NCI-H2029 (cell line): Measurements from ENCODE around the gene SMARCB1.

Experiments used
- DNase-seq: peaks from one replicate; lab custom pipeline; 2025; lab: John Stamatoyannopoulos, UW

SMARCB1 gene

DNA sequence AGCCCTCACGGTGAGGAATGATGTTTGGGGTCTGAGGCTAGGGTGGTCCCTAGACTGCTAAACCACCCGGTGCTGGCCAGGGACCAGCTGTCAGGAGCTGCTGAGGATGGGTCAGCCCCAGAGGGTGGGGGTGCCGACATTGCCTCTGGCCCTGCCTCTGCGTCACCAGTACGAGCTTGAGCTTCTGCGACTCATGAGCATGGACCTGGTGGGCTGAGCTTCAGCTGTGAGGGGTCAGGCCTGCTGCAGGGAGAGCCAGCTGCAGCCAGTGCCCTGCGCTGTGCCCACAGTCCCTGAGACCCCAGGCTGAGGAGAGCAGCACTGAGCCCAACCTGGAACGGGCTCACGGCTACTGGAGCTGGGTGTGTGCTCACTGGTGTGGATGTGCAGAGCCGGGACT lies 45.0 kb downstream of the SMARCB1 start:
- DNase-seq: no peak

GRCh38 chr22:23832226-23833016 lies 45.7 kb downstream of the SMARCB1 start:
- DNase-seq: no peak

GRCh38 chr22:23833017-23833751 lies 46.4 kb downstream of the SMARCB1 start:
- DNase-seq: no peak

- no peak for DNase-seq
These were observed 47.1 kb downstream of the SMARCB1 start for GRCh38 chr22:23833911-23834317.

- no peak for DNase-seq
These were observed 47.6 kb downstream of the SMARCB1 start for GRCh38 chr22:23834406-23834792.

GRCh38 chr22:23834793-23835483 lies 48.2 kb downstream of the SMARCB1 start:
- no peak for DNase-seq

- DNase-seq: no peak
These were observed 48.8 kb downstream of the SMARCB1 start for GRCh38 chr22:23835484-23836144.

- no peak for DNase-seq
These were observed 49.5 kb downstream of the SMARCB1 start for GRCh38 chr22:23836281-23836680.

DNA sequence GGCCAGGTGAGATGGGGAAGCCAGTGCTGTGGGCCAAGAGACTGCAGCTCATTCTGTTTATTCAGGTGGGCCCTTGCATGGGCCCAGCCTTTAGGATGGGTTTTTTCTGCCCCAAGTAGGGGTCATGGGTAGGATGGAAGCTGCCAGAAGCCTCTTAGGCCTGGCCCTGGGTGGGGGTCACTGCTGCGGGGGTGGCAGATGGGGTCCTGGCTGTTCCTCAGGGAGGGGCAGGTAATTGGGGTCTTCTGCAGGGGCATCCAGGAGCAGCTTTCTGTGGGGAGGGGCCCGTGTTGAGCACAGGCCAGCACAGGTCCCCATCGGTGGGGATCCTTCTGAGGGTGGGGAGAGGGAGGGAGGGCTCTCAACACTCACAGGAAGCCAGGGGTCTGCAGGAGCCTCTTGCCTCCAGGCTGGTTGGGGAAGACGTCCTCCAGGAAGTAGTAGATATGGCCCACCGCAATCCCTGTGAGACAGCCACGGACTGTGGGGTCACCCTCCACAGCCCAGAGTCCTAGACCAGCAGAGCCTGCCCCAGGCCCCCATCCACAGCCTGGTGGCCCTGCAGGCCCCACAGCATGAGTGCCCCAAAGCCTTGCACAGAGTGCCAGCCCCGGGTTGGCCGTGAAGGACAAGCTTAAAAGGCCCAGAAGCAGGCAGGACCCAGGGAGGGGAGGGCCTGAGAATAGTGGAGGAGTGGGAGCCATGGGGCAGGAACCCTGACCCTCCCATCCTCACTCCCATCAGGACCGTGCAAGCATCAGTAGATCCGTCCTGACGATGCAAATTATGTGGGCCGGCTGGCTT lies 50.1 kb downstream of the SMARCB1 start:
- no peak for DNase-seq

DNA sequence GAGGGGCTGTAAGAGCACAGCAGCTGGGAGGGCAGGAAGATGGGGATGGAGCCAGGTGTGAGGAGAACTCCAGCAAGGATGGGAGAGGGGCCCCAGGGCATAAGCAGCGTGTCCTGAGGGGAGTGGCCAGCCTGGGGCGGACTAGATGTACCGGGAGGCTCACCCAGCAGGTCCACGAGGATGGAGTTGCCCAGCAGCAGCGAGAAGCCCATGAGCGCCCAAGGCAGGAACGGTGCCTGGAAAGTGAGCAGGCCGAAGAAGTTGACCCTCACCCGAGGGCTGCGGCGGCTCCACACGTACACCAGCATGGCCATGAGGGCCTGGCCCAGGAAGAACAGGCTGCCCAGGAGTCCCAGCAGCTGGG lies 50.7 kb downstream of the SMARCB1 start:
- no peak for DNase-seq

DNA sequence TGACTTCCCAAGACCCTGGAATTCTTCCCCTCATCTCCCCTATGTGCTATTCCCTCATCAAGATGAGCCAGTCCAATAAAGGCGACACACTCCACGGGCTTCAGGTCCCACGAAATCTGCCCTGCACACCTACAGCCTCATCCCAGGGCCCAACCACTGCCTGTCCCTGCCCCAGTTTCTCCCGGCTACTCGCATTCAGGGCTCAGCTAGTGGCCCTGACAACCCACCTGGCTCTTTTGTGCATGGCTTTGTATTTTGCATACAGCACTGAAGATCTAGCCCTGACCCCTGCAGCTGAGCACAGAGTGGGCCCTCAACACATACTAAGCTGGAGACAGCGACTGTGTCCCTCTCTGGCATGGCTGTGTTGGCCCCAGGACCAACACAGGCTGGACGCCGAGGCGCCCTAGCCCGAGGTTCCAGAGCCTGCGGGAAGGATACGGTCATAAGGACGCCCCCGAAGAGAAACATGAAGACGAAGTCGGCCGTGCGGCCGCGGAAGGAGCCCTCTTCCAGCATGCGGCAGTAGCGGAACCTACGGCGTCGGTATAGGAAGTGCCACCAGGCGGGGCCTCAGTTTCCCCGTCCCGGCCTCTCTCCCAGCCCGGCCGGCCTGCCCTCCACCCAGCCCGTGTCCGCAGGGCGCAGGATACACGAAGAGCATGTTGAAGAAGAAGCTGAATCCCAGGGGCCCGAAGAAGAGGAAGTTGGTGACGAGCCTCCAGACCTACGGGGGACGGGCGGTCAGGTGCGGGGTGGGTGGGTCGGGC lies 51.3 kb downstream of the SMARCB1 start:
- no peak for DNase-seq

GRCh38 chr22:23838681-23839468 lies 52.1 kb downstream of the SMARCB1 start, which contains the start of gene DERL3:
Gene DERL3 (minus strand): TSS chr22:23839006. CDS start chr22:23838987, 19 bp downstream.
- peak; percentile 97 for DNase-seq

DNA sequence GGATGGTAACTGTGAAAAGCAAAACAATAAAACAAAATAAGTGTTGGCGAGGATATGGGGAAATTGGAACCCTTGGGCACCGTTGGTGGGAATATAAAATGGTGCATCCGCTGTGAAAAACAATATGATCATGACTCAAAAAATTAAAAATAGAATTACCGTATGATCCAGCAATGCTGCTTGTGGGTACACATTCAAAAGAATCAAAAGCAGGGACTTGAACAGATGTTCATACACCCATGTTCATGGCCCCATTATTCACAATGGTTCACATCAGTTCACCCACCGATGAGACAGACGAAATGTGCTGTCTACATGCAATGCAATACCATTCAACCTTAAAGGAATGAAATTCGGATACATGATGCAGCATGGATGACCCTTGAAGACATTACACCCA lies 53.3 kb downstream of the SMARCB1 start:
- no peak for DNase-seq

DNA sequence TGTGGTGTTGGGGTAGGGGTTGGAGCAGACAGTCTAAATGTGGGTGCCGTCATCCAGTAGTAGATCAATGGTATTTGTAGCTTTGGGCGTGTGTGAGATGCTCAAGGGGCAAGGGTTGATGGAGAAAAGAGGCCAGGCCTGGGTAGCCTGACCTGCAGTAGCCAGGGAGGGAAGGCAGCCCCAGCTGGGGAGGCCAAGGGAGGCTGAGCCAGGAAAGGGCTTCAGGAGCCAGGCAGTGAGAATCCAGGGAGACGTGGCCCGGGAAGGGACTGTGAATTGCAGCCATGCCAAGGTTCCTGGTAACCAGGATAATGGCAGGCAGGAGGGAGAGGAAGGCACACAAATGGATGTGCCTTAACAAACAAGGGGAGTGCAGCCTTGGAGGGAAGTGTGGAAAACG lies 54.5 kb downstream of the SMARCB1 start:
- no peak for DNase-seq

DNA sequence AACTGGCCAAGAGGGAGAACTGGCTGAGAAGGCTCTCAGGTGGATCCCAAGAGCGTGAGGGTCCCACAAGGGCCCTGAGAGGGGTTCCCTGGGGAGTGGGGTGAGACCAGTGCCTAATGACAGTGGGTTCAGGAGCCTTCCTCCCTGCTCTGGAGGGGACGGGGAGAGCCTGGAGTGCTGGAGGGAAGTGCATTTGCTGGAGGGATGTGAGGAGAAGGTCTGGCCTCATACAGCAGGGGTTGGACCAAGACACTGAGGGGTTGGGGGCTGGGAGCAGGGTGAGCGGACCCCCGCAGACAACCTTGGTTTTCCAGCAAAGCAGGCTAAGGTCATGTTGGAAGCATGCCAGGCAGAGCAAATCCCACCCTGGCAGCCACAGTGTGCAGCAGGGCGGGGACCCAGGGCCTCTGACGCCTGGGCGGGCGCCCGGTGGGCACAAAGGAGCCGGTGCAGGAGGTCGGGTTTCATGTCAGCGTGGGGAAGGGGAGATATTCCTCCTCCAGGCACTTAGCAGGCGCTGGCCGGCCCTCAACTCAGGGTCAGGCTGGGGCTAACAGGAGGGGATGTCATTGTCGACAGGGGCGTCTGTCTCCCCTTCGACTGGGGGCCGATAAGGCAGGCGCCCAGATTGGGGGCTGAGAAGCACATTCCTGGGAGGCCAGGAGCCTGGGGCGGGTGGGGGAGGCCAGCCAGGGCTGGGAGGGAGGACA lies 55.1 kb downstream of the SMARCB1 start:
- no peak for DNase-seq

GRCh38 chr22:23842599-23842998 lies 55.8 kb downstream of the SMARCB1 start:
- no peak for DNase-seq

DNA sequence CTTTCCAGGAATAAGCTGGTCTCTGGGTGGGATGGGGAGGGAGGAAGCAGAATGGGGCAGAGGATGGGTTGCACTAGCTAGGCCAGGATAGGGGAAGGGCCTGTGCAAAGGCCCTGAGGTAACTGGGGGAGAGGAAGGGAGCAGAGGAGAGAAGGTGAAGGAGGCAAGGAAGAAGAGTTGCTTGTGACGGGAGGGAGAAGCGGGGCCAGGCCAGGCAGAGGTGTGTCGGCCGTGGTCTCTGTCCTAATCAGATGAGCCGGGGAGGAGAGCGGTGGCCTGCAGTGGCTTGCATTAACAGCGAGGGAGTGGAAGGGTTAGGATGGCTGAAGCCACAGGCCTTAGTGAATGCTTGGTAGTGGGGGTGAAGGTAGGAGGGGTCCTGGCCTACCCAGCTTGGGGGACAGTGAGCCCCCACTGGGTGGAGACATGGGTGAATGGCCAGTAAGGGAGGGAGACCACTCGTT lies 58.0 kb downstream of the SMARCB1 start:
- DNase-seq: no peak

- no peak for DNase-seq
These were observed 58.7 kb downstream of the SMARCB1 start for GRCh38 chr22:23845265-23846080.
